ENCODE results near the gene MRPL34. TPM values are rescaled to one million over a fixed set of nuclear protein-coding genes. Genes with fewer than 3 reads are reported as not detected.

Gene MRPL34
- total and polyA plus RNA-seq, 9 of the 15 experiments (the other 6 are each of a cell fraction or from before 2014, with no cell fraction given), result 11.5 to 256 (median 72.5) TPM

- H2AFZ ChIP-seq (ENCODE audit: low read depth, low read length), result no peak overlapping the region
- no peak overlapping the region for H3K4me3 ChIP-seq
- H3K4me1 ChIP-seq (replicated peaks in 1 of 2; ENCODE audit: control insufficient read depth in 2 of 2, insufficient read depth in 2 of 2, low read length in 2 of 2), result peaks cover 21 to 67% of the 10 kb centered on the region in 2 experiments; a peak in 4 of 5 replicates
- intact Hi-C loops (cut with micrococcal nuclease) (no loop called here), in situ Hi-C loops (cut with MboI) (no loop called here)
- H3K9ac ChIP-seq (ENCODE audit: insufficient read depth in 1 of 2, low read depth in 2 of 2, low read length in 2 of 2), result no peak overlapping the region; a peak in 1 of 4 replicates
- ATAC-seq, result no peak
- no peak for FAIRE-seq
- no TSS peak for BruUV-seq (replicated peaks)
- H3K27ac ChIP-seq (ENCODE audit: extremely low read depth, low read depth, low read length), result no peak overlapping the region
- no peaks in the 10 kb centered on the region; the same call in 1 of the 2 replicates for H3K9me3 ChIP-seq (replicated peaks; ENCODE audit: control insufficient read depth, insufficient read depth, low read depth, low read length)
- CTCF ChIA-PET (ENCODE audit: low intra/inter-chr PET ratio), result no interaction called here
- no peaks in the 10 kb centered on the region for H3K27me3 ChIP-seq (ENCODE audit: control insufficient read depth in 2 of 2, insufficient read depth in 2 of 2, low read length in 2 of 2)
- peaks cover 7% of the 10 kb centered on the region; the same call in 1 of the 3 replicates for H3K36me3 ChIP-seq (ENCODE audit: control insufficient read depth, insufficient read depth, low read length)
- no peak for DNase-seq (ENCODE audit: extremely low read depth in 1 of 4, low spot score in 3 of 4)
- TF ChIP-seq NFIC (IDR thresholded peaks at IDR 0.05) (no peak), ZNF561 (CRISPR knock-in tag; conservative IDR thresholded peaks at IDR 0.05) (no peak), POLR2G (IDR thresholded peaks at IDR 0.05; ENCODE audit: low read depth, low read length) (peak; percentile 45; the same call in 1 of the 2 replicates)
- POLR2A ChIA-PET, result interaction anchor here (7.9 kb wide), 1 partner anchor 21 kb away, joined by 78 read pairs; the partner anchor contains the start of gene DDA1
- peaks cover 5% of the 10 kb centered on the region; the same call in 1 of the 3 replicates for H3K79me2 ChIP-seq (ENCODE audit: control insufficient read depth, insufficient read depth, low read length)
- peaks cover 4% of the 10 kb centered on the region for H3K9me1 ChIP-seq (ENCODE audit: control insufficient read depth, insufficient read depth, low read length)
- no peak overlapping the region for H3K4me2 ChIP-seq (ENCODE audit: insufficient read depth, low read length)
- no peaks in the 10 kb centered on the region; the same call in 1 of the 2 replicates for H4K20me1 ChIP-seq (replicated peaks; ENCODE audit: control insufficient read depth, insufficient read depth, low read length)
- 77% methylated on average over 22 of the region's 24 CpGs for WGBS (ENCODE audit: insufficient coverage, low coverage, missing lambda C conversion rate)
Observed at GRCh38 chr19:17330262-17331044, 24.8 kb downstream of the MRPL34 start.

- Histone ChIP-seq H4K20me1 (replicated peaks; ENCODE audit: control insufficient read depth, insufficient read depth, low read length) (no peaks in the 10 kb centered on the region; the same call in 1 of the 2 replicates), H3K9me3 (replicated peaks; ENCODE audit: control insufficient read depth, insufficient read depth, low read depth, low read length) (no peaks in the 10 kb centered on the region; the same call in 1 of the 2 replicates), H3K27ac (ENCODE audit: extremely low read depth, low read depth, low read length) (no peak overlapping the region), H3K9ac (ENCODE audit: insufficient read depth in 1 of 2, low read depth in 2 of 2, low read length in 2 of 2) (0 out of 4 replicates have a peak overlapping the region, but pooled peaks of 1 of the 2 experiments have one; percentile 18), H3K4me2 (ENCODE audit: insufficient read depth, low read length) (no peak overlapping the region), H3K4me3 (no peak overlapping the region), H3K4me1 (replicated peaks in 1 of 2; ENCODE audit: control insufficient read depth in 2 of 2, insufficient read depth in 2 of 2, low read length in 2 of 2) (peaks cover 25 to 71% of the 10 kb centered on the region in 2 experiments; a peak in 4 of 5 replicates), H3K9me1 (ENCODE audit: control insufficient read depth, insufficient read depth, low read length) (peaks cover 4% of the 10 kb centered on the region), H3K36me3 (ENCODE audit: control insufficient read depth, insufficient read depth, low read length) (peaks cover 7% of the 10 kb centered on the region; the same call in 1 of the 3 replicates), H2AFZ (ENCODE audit: low read depth, low read length) (no peak overlapping the region), H3K27me3 (ENCODE audit: control insufficient read depth in 2 of 2, insufficient read depth in 2 of 2, low read length in 2 of 2) (no peaks in the 10 kb centered on the region), H3K79me2 (ENCODE audit: control insufficient read depth, insufficient read depth, low read length) (peaks cover 5% of the 10 kb centered on the region; the same call in 1 of the 3 replicates)
- intact Hi-C loops (cut with micrococcal nuclease), result no loop called here
- DNase-seq (ENCODE audit: extremely low read depth in 1 of 4, low spot score in 3 of 4) (no peak), ATAC-seq (no peak), FAIRE-seq (no peak)
- no TSS peak for BruUV-seq (replicated peaks)
- 51% methylated on average over 13 of the region's 13 CpGs for WGBS (ENCODE audit: insufficient coverage, low coverage, missing lambda C conversion rate)
- CTCF ChIA-PET (ENCODE audit: low intra/inter-chr PET ratio), result no interaction called here
- POLR2A ChIA-PET, result interaction anchor here (7.9 kb wide), 1 partner anchor 21 kb away, joined by 78 read pairs; the partner anchor contains the start of gene DDA1
- TF ChIP-seq DACH1 (IDR thresholded peaks at IDR 0.05; ENCODE audit: partially characterized antibody) (no peak), RHOXF2B (CRISPR knock-in tag; conservative IDR thresholded peaks at IDR 0.05) (no peak), HNRNPH1 (optimal IDR thresholded peaks at IDR 0.05; ENCODE audit: low read depth, low read length) (no peak), SOX6 (IDR thresholded peaks at IDR 0.05) (no peak), POLR2G (IDR thresholded peaks at IDR 0.05; ENCODE audit: low read depth, low read length) (no peak), NFIC (IDR thresholded peaks at IDR 0.05) (no peak)
- in situ Hi-C loops (cut with MboI), result no loop called here
Observed at GRCh38 chr19:17331045-17331558, 25.4 kb downstream of the MRPL34 start.

Measured in K562 (cell line).